Stimulated activated CD8-positive, alpha-beta memory T cell treated with anti-CD3 and anti-CD28 coated beads, Interleukin-4, amount 100 ng/mL, for 4 hours (primary cell): Measurements from ENCODE around the gene PPP1R16B.

ENCODE experiments used
- DNase-seq, 2 donors: peaks; one replicate each; pipeline ENCODE4 v3.0.0-alpha.2; 2020; ENCODE audit warnings: low read depth in 2 of 2, low spot score in 1 of 2

PPP1R16B gene

GRCh38 chr20:38961530-38962043 is 156.1 kb downstream of the PPP1R16B start:
- no peak for DNase-seq

- DNase-seq: peak; percentile 95 to 98
Measured at GRCh38 chr20:38962044-38962927, 156.8 kb downstream of the PPP1R16B start, which contains the start of gene DHX35. TSS of gene DHX35 (plus strand) at chr20:38962344. CDS start at chr20:38962368, 24 bp downstream.

DNA sequence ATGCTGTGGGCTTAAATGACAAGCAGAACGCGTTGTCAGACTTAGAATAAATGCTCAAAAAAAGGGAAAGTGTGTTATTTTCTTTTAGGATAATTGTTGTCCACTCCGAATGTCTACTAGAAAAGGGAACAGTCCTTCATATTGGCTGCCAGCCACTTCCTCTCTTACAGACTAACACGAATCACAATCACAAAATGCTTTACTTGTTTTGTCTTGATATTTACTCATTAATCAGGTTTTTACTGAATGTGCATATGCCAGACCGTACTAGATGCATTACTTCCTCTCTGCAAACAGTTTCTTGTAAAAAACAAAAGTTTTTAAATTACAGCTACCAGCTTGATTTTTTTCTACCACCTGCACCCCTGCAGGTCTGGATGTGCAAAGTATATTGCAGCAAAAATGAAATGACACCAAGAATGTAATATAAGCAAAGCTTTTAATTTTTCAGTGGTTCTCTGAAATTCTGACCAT is 157.5 kb downstream of the PPP1R16B start:
- DNase-seq: no peak

- DNase-seq: no peak
Measured at GRCh38 chr20:38963745-38964144, 158.2 kb downstream of the PPP1R16B start.

DNA sequence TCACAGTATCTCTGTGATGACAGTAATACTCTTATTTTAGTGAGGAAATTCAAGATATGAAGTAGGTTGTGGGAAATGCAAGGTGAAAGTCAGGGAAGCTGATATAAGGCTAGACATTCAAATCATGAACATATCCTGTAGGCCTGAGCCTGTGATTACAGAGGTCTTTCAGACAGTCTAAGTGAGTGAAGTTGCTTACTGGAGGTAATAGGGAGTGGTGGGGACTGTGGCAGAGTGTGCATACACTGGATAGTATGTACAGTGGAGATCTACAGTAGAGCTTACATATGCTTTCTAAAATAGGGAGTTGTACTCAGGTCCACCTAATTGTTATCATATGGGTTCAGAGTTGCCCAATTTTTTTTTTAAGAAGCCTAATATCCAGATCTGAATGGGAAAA is 159.8 kb downstream of the PPP1R16B start:
- no peak for DNase-seq

DNA sequence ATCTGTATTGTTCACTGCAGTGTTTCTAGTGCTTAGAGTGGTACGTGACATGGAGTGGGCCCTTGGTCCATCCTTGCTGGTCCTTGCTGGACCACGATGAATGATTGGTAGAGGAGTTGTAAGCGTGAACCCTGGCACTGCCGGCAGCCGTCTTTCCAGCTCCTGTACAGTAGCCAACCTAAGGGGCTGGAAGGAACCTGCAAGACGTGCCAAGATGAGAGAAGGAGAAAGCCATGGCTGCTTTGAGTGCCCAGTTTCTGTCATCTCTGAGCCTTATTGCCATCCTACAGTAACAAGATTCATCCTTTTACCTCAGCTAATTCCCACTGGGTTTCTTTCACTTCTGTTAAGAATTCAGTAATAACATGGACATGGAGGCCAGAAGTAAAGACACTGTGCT is 162.6 kb downstream of the PPP1R16B start:
- DNase-seq: no peak

DNA sequence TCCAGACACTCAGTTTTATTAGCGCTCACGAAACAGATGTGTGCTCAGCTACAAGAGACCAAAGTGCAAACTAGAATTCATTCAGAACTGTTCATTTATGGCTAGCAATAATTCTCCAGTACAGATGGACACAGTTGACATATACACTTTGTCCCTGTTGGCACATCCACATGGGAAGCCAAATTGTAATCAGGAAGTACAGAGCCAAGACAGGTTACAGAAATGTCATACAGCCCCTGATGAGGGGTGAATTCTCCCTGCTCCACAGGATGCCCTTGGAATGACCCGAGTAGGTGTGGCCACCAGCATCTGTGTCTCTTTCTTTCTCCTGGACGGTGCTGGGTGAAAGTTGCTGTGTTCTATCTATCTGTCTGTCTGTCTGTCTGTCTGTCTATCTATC is 164.2 kb downstream of the PPP1R16B start:
- DNase-seq: no peak

- no peak for DNase-seq
Measured at GRCh38 chr20:38970302-38970701, 164.8 kb downstream of the PPP1R16B start.
